NOMO-1 (cell line): ENCODE measurements around the gene SLC30A5.
"Not testable (repeated sequence)": the region's sequence is repeated elsewhere in the genome, so short reads cannot be mapped to it uniquely, and the experiment has no call there.

Experiments used
- DNase-seq, 2 experiments: peaks; one replicate each; lab custom pipeline; 2025; ENCODE audit not compliant: unreplicated experiment in 2 of 2; lab: John Stamatoyannopoulos, UW

The SLC30A5 gene

GRCh38 chr5:69103521-69103920 lies 9.7 kb downstream of the SLC30A5 start:
- DNase-seq = no peak

GRCh38 chr5:69105996-69106906 lies 12.4 kb downstream of the SLC30A5 start:
- peak; percentile 61 to 96 for DNase-seq

GRCh38 chr5:69108367-69108766 lies 14.6 kb downstream of the SLC30A5 start:
- DNase-seq = not testable (repeated sequence)

- DNase-seq = no peak
Measured at GRCh38 chr5:69113851-69114250, 20.0 kb downstream of the SLC30A5 start.

GRCh38 chr5:69115526-69115925 lies 21.7 kb downstream of the SLC30A5 start:
- DNase-seq = no peak

GRCh38 chr5:69129413-69129812 lies 35.6 kb downstream of the SLC30A5 start:
- no peak for DNase-seq

- no peak for DNase-seq
Measured at GRCh38 chr5:69130241-69130640, 36.4 kb downstream of the SLC30A5 start.

- DNase-seq = no peak
Measured at GRCh38 chr5:69131304-69131703, 37.5 kb downstream of the SLC30A5 start.

- no peak for DNase-seq
Measured at GRCh38 chr5:69134126-69134525, 40.3 kb downstream of the SLC30A5 start.

- peak; percentile 11 to 88 for DNase-seq
Measured at GRCh38 chr5:69136293-69136692, 42.5 kb downstream of the SLC30A5 start.

GRCh38 chr5:69137208-69137607 lies 43.4 kb downstream of the SLC30A5 start:
- DNase-seq = not testable (repeated sequence)

GRCh38 chr5:69137807-69138206 lies 44.0 kb downstream of the SLC30A5 start:
- DNase-seq = no peak

- DNase-seq = no peak
Measured at GRCh38 chr5:69138766-69139165, 45.0 kb downstream of the SLC30A5 start.

GRCh38 chr5:69140239-69140638 lies 46.4 kb downstream of the SLC30A5 start:
- not testable (repeated sequence) for DNase-seq

GRCh38 chr5:69140827-69141226 lies 47.0 kb downstream of the SLC30A5 start:
- no peak for DNase-seq

GRCh38 chr5:69148576-69148975 lies 54.8 kb downstream of the SLC30A5 start:
- DNase-seq = not testable (repeated sequence)

GRCh38 chr5:69148981-69149675 lies 55.3 kb downstream of the SLC30A5 start:
- no peak for DNase-seq

GRCh38 chr5:69149676-69150010 lies 55.8 kb downstream of the SLC30A5 start:
- no peak for DNase-seq

GRCh38 chr5:69152731-69153130 lies 58.9 kb downstream of the SLC30A5 start:
- peak; percentile 41 to 88 for DNase-seq

GRCh38 chr5:69156456-69156855 lies 62.6 kb downstream of the SLC30A5 start:
- no peak for DNase-seq

- no peak for DNase-seq
Measured at GRCh38 chr5:69158039-69158438, 64.2 kb downstream of the SLC30A5 start.

GRCh38 chr5:69160651-69161050 lies 66.8 kb downstream of the SLC30A5 start:
- DNase-seq = no peak
